Choroid plexus epithelial cell (primary cell): ENCODE results near the gene PPID.
A peak's percentile ranks its signal among the peaks of the same experiment; 100 is the strongest.
"Not testable (repeated sequence)": the region's sequence is repeated elsewhere in the genome, so short reads cannot be mapped to it uniquely, and the experiment has no call there.

Experiments
- DNase-seq: peaks from one replicate; pipeline ENCODE4 v3.0.0-alpha.2; 2010; ENCODE audit warnings: low read depth
- H3K4me3 ChIP-seq: 2 replicates; pipeline ENCODE4 v1.5.1; 2011; ENCODE audit warnings: low read depth, mild to moderate bottlenecking, control low read depth, low read length, moderate library complexity
- TF ChIP-seq, protein P1 (sequence below): conservative IDR thresholded peaks from 2 replicates; pipeline ENCODE4 v1.5.1; 2011; ENCODE audit warnings: low read depth, mild to moderate bottlenecking, control low read depth, inconsistent platforms, low read length, moderate library complexity

PPID gene

DNA sequence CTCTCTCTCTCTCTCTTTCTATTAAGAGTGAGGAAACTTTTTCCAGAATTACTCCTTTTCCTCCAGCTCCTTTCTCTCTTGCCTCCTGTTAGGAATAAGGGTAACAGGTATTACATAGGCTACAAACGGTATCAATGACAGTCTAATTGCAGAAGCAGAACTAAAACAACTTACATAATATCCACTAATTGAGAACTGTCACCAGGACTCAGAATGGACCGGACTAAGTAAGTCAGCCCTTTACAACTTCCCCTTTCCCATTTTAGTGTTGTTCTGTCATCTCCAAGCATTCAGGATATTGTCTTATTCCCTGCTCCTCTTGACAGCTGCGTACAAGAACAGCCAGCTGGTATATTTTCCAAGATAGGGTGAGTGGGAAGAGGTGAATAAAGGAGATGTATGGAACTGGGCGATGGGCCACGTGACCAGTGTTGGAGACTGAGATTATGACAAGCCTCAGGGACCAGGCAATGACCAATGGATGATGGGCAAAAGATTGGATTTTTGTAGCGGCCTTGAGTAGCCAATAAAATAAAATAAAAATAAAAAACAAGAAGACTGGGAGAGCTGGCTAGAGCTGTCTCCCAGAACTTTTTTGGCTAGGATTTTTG is 43.3 kb upstream of the PPID start:
- no peak overlapping the region for H3K4me3 ChIP-seq
- no peak for DNase-seq
- TF ChIP-seq, protein P1, sequence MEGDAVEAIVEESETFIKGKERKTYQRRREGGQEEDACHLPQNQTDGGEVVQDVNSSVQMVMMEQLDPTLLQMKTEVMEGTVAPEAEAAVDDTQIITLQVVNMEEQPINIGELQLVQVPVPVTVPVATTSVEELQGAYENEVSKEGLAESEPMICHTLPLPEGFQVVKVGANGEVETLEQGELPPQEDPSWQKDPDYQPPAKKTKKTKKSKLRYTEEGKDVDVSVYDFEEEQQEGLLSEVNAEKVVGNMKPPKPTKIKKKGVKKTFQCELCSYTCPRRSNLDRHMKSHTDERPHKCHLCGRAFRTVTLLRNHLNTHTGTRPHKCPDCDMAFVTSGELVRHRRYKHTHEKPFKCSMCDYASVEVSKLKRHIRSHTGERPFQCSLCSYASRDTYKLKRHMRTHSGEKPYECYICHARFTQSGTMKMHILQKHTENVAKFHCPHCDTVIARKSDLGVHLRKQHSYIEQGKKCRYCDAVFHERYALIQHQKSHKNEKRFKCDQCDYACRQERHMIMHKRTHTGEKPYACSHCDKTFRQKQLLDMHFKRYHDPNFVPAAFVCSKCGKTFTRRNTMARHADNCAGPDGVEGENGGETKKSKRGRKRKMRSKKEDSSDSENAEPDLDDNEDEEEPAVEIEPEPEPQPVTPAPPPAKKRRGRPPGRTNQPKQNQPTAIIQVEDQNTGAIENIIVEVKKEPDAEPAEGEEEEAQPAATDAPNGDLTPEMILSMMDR = no peak

DNA sequence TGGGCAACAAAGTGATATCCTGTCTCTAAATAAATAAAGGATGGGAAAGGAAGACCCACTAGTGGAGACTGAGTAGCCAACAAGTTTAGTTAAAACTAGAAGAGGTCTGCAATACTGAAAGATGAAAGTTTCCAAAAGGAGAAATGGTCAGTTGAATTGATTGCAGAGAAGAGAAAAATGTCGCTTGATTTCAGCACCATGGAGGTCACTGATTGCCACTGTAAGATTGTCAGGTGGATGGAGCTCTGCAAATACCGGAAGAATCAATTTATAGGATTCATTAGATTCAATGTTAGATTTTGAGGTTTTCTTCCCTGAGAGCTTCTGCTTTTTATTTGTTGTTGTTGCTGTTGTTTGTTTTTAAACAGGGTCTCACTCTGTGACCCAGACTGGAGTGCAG is 40.3 kb upstream of the PPID start:
- no peak for DNase-seq
- no peak overlapping the region for H3K4me3 ChIP-seq
- TF ChIP-seq, protein P1 = no peak

DNA sequence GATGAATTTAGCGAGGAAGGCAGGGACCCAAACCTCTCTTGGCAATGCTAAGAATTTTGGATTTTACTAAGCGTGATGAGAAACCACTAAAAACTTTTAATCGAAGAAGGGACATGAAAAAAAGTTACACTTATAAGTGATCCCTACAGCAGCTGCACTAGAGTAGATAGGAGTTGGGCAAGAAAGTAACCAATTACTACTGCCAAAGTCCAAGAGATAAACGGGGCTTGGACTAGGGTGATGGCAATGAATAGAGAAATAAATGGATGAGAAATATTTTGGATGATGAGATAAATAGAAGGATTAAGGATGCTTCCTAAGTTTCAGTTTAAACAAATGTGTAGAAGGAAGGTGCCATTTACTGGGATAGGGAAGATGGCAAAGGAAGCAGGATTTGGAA is 39.4 kb upstream of the PPID start:
- TF ChIP-seq, protein P1 = no peak

DNA sequence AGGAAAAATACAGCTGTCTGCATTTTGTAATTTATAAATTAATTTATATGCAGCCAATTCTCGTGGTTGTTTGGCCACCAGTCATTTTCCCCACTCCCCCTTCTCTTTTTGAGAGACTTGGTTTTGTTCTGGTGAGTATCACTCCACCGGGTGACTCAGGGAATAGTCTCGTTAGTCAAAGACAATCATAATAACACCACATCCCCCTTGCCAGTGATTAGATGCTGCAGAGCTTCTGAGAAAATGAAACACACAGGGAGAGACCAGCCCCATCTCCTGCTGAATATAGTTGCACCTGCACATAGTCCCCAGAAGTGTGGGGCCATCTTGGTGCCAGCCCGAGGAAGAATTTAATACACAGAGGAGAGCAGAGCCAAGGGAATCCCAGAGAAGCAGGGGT is 37.7 kb upstream of the PPID start:
- TF ChIP-seq, protein P1 = no peak
- no peak overlapping the region for H3K4me3 ChIP-seq
- no peak for DNase-seq

More for the DNA sequence above, 39.4 kb upstream of the PPID start:
- no peak overlapping the region for H3K4me3 ChIP-seq
- no peak for DNase-seq

DNA sequence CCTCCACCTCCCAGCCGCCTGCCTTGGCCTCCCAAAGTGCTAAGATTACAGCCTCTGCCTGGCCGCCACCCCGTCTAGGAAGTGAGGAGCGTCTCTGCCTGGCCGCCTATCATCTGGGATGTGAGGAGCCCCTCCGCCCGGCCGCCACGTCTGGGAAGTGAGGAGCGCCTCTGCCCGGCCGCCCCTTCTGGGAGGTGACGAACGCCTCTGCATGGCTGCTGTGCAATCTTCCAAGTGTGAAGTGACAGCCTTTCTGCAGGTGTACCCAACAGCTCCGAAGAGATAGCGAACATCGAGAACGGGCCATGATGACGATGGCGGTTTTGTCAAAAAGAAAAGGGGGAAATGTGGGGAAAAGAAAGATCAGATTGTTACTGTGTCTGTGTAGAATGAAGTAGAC is 36.3 kb upstream of the PPID start:
- not testable (repeated sequence) for DNase-seq, H3K4me3 ChIP-seq

DNA sequence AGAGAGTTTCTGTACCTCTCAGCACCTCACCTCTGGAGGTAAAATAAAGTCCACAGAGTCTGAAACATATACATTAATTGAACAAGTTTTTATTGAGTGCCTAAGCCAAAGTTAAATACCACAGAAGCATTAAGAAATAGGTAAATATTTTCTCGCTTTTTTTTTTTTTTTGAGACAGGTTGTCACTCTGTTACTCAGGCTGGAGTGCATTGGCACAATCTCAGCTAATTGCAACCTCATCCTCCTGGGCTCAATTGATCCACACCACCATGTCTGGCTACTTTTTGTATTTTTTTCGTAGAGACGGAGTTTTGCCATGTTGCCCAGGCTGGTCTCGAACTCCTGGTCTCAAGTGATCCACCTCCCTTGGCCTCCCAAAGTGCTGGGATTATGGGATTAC is 35.5 kb upstream of the PPID start:
- no peak overlapping the region for H3K4me3 ChIP-seq
- TF ChIP-seq, protein P1 = no peak
- no peak for DNase-seq

DNA sequence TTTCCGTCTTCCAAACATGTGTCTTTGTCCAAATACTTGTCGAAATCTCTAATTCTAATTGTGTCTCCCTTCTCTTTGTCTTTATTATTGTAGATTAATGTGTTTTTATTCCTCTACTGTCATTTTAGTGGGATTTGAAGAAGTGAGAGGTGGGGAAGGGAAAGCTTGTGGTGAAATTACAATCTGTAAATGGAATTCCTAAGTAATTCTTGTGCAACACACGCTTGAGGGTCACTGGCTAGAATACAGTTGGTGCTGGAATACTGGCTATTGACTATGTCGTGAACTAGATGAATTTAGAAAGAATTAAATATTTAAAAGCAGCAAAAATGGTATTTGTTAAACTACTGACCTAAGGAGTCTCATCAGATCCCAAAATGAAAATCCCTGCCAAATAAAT is 34.9 kb upstream of the PPID start:
- TF ChIP-seq, protein P1 = no peak
- peak; percentile 43 for DNase-seq
- no peak overlapping the region for H3K4me3 ChIP-seq
